NB4 (cell line): Measurements from ENCODE around the gene PRAME.
"Not testable (repeated sequence)": the region's sequence is repeated elsewhere in the genome, so short reads cannot be mapped to it uniquely, and the experiment has no call there.

Experiments used
- MYC ChIP-seq: IDR thresholded peaks from 2 replicates; pipeline ENCODE4 v1.6.1; 2011; ENCODE audit warnings: low read depth, low read length
- POLR2A ChIP-seq: IDR thresholded peaks from 2 replicates; pipeline ENCODE4 v1.6.1; 2011; ENCODE audit warnings: mild to moderate bottlenecking; ENCODE audit not compliant: insufficient read length; ENCODE audit errors: extremely low read depth
- TF ChIP-seq, protein P1 (sequence below): IDR thresholded peaks from one replicate; pipeline ENCODE4 v1.5.1; 2012; ENCODE audit warnings: low read depth, low read length
- TF ChIP-seq, protein P2 (sequence below): IDR thresholded peaks from 2 replicates; pipeline ENCODE4 v1.6.1; 2011; ENCODE audit warnings: low read depth, low read length

DNA sequence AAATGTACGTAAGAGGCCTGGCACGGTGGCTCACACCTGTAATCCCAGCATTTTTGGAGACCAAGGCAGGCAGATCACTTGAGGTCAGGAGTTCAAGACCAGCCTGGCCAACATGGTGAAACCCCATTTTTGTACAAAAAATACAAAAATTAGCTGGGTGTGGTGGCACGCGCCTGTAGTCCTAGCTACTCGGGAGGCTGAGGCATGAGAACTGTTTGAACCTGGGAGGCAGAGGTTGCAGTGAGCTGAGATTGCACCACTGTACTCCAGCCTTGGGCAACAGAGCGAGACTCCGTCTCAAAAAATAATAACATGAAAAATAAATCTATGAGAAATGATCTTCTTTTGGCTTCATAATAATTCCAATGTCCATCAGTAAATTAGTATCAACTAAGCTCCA lies 48.2 kb downstream of the PRAME start:
- TF ChIP-seq, protein P1, sequence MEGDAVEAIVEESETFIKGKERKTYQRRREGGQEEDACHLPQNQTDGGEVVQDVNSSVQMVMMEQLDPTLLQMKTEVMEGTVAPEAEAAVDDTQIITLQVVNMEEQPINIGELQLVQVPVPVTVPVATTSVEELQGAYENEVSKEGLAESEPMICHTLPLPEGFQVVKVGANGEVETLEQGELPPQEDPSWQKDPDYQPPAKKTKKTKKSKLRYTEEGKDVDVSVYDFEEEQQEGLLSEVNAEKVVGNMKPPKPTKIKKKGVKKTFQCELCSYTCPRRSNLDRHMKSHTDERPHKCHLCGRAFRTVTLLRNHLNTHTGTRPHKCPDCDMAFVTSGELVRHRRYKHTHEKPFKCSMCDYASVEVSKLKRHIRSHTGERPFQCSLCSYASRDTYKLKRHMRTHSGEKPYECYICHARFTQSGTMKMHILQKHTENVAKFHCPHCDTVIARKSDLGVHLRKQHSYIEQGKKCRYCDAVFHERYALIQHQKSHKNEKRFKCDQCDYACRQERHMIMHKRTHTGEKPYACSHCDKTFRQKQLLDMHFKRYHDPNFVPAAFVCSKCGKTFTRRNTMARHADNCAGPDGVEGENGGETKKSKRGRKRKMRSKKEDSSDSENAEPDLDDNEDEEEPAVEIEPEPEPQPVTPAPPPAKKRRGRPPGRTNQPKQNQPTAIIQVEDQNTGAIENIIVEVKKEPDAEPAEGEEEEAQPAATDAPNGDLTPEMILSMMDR = not testable (repeated sequence)
- TF ChIP-seq POLR2A, MYC: not testable (repeated sequence)
- TF ChIP-seq, protein P2, sequence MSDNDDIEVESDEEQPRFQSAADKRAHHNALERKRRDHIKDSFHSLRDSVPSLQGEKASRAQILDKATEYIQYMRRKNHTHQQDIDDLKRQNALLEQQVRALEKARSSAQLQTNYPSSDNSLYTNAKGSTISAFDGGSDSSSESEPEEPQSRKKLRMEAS = not testable (repeated sequence)
